K562 (cell line): Measurements from ENCODE around the gene PARD3. TPM values are rescaled to one million over a fixed set of nuclear protein-coding genes. Genes with fewer than 3 reads are reported as not detected.

Experiments used
- ATAC-seq: fragments of 200-7000 bp; cut with Tn5 transposase; 3 replicates; pipeline ENCODE4 v1.9.1; 2020; ENCODE audit warnings: moderate library complexity
- BruUV-seq: library from RNA; stranded (reverse); fragments of 400-500 nt; replicated peaks from 2 replicates; lab custom pipeline; 2021; lab: Mats Ljungman, UMichigan
- CTCF ChIA-PET: fragments of 300-600 bp; formaldehyde crosslinking; extraction: SDS; loops from one replicate; lab custom pipeline; 2021; ENCODE audit warnings: low intra/inter-chr PET ratio; lab: Yijun Ruan, JAX
- POLR2A ChIA-PET: fragments of 300-600, 350-650 bp; sonication (Branson Sonifier 250); formaldehyde crosslinking; extraction: SDS; loops from one replicate; lab custom pipeline; 2021; ENCODE audit warnings: antibody characterized with exemption, inconsistent platforms; lab: Yijun Ruan, JAX
- DNase-seq, 4 experiments: peaks; one replicate each; pipeline versions ENCODE4 v3.0.0 to v3.0.0-alpha.2; 2011 to 2018; ENCODE audit warnings: low spot score in 3 of 4, mixed read lengths in 3 of 4; ENCODE audit errors: extremely low read depth in 1 of 4
- FAIRE-seq: peaks from 2 replicates; lab custom pipeline; 2011; peaks lifted over from hg19 to GRCh38; lab: Jason Lieb, UNC
- H2AFZ ChIP-seq: 2 replicates; pipeline ENCODE4 v1.6.0; 2011; ENCODE audit warnings: low read depth, low read length, control low read depth, inconsistent platforms
- H3K27ac ChIP-seq: fragments of 200-600 bp; 3 replicates; pipeline ENCODE4 v1.8.0; 2011; ENCODE audit warnings: low read depth, mild to moderate bottlenecking, control low read depth, inconsistent platforms, low read length, moderate library complexity, mixed read lengths; ENCODE audit errors: extremely low read depth
- H3K27me3 ChIP-seq, 2 experiments: fragments of 300-600 bp in 1 of 2; 2 replicates in 1 of 2; 3 replicates in 1 of 2; pipeline versions ENCODE4 v1.6.0 to v1.8.0; 2011; ENCODE audit warnings: inconsistent platforms in 2 of 2, low read length in 2 of 2, mild to moderate bottlenecking in 1 of 2, mixed read lengths in 1 of 2, moderate library complexity in 1 of 2; ENCODE audit not compliant: control insufficient read depth in 2 of 2, insufficient read depth in 2 of 2
- H3K36me3 ChIP-seq: fragments of 300-600 bp; 3 replicates; pipeline ENCODE4 v1.8.0; 2011; ENCODE audit warnings: mild to moderate bottlenecking, low read length, inconsistent platforms; ENCODE audit not compliant: control insufficient read depth, insufficient read depth
- H3K4me1 ChIP-seq, 2 experiments: fragments of 200-600 bp in 1 of 2; replicated peaks in 1 of 2; 2 replicates in 1 of 2; 3 replicates in 1 of 2; pipeline versions ENCODE4 v1.5.1 to v1.8.0; 2011; ENCODE audit warnings: inconsistent platforms in 2 of 2, low read length in 2 of 2, mild to moderate bottlenecking in 1 of 2, mixed read lengths in 1 of 2, moderate library complexity in 1 of 2; ENCODE audit not compliant: control insufficient read depth in 2 of 2, insufficient read depth in 2 of 2
- H3K4me2 ChIP-seq: 2 replicates; pipeline ENCODE4 v1.6.1; 2011; ENCODE audit warnings: low read length, control low read depth, inconsistent platforms, mixed read lengths; ENCODE audit not compliant: insufficient read depth
- H3K4me3 ChIP-seq: fragments of 200-600 bp; sonication (generic), shearing (Covaris generic); 2 replicates; pipeline ENCODE4 v1.5.1; 2016; ENCODE audit warnings: control low read depth, inconsistent platforms
- H3K79me2 ChIP-seq: fragments of 200-600 bp; 3 replicates; pipeline ENCODE4 v1.8.0; 2011; ENCODE audit warnings: low read length, inconsistent platforms; ENCODE audit not compliant: control insufficient read depth, insufficient read depth
- H3K9ac ChIP-seq, 2 experiments: 2 replicates each; pipeline versions ENCODE4 v1.6.0 to v1.6.1; 2011; ENCODE audit warnings: low read depth in 2 of 2, low read length in 2 of 2, control low read depth in 1 of 2, inconsistent platforms in 1 of 2, mild to moderate bottlenecking in 1 of 2, mixed read lengths in 1 of 2; ENCODE audit not compliant: insufficient read depth in 1 of 2
- H3K9me1 ChIP-seq: one replicate; pipeline ENCODE4 v1.6.0; 2011; ENCODE audit warnings: inconsistent platforms, mild to moderate bottlenecking, low read length, moderate library complexity; ENCODE audit not compliant: control insufficient read depth, insufficient read depth
- H3K9me3 ChIP-seq: replicated peaks from 2 replicates; pipeline ENCODE4 v1.5.1; 2011; ENCODE audit warnings: low read depth, low read length, inconsistent platforms; ENCODE audit not compliant: control insufficient read depth, insufficient read depth
- H4K20me1 ChIP-seq: replicated peaks from 2 replicates; pipeline ENCODE4 v1.6.1; 2011; ENCODE audit warnings: low read length, inconsistent platforms, mixed read lengths; ENCODE audit not compliant: control insufficient read depth, insufficient read depth
- ATF7 ChIP-seq: fragments of 450-650 bp; IDR thresholded peaks from 2 replicates; pipeline ENCODE4 v1.7.1; 2014; ENCODE audit warnings: mild to moderate bottlenecking, moderate library complexity
- FOXM1 ChIP-seq, 2 experiments: fragments of 450-650 bp in 1 of 2; sonication (generic) in 1 of 2; formaldehyde crosslinking in 1 of 2; IDR thresholded peaks; 2 replicates each; pipeline versions ENCODE4 v1.6.1 to v1.9.0; 2017 to 2022; ENCODE audit warnings: low read depth in 2 of 2, mild to moderate bottlenecking in 2 of 2, missing genetic modification reagents in 1 of 2, moderate library complexity in 1 of 2
- FOXP4 ChIP-seq: sonication (generic); formaldehyde crosslinking; IDR thresholded peaks from 2 replicates; pipeline ENCODE4 v1.8.0; 2022; ENCODE audit warnings: mild to moderate bottlenecking, missing genetic modification reagents, borderline replicate concordance
- MECOM ChIP-seq: fragments of 250-450 bp; sonication (Bioruptor Pico); IDR thresholded peaks from 2 replicates; pipeline ENCODE4 v1.8.0; 2022; ENCODE audit warnings: inconsistent platforms
- MLX ChIP-seq, 2 experiments: fragments of 450-650 bp in 1 of 2; sonication (generic) in 1 of 2; formaldehyde crosslinking; conservative IDR thresholded peaks; 2 replicates each; pipeline versions ENCODE4 v1.4.0 to v1.8.1; 2020 to 2022; ENCODE audit warnings: mild to moderate bottlenecking in 1 of 2, missing genetic modification reagents in 1 of 2
- OTX1 ChIP-seq: fragments of 450-650 bp; formaldehyde crosslinking; IDR thresholded peaks from 2 replicates; pipeline ENCODE4 v1.4.0; 2022; ENCODE audit warnings: mild to moderate bottlenecking
- PTRF ChIP-seq: fragments of 450-650 bp; IDR thresholded peaks from 2 replicates; pipeline ENCODE4 v1.6.1; 2016; ENCODE audit warnings: mild to moderate bottlenecking, missing genetic modification characterization, missing compliant biosample characterization
- SNAPC5 ChIP-seq: fragments of 250-450 bp; sonication (Bioruptor Pico); IDR thresholded peaks from 2 replicates; pipeline ENCODE4 v1.8.0; 2021; ENCODE audit warnings: moderate library complexity, mild to moderate bottlenecking, inconsistent platforms
- YBX1 ChIP-seq: fragments of 450-650 bp; IDR thresholded peaks from 2 replicates; pipeline ENCODE4 v1.7.1; 2016; ENCODE audit warnings: mild to moderate bottlenecking
- ZNF644 ChIP-seq: fragments of 200-800 bp; sonication (Bioruptor generic); IDR thresholded peaks from 2 replicates; pipeline ENCODE4 v1.6.1; 2016; ENCODE audit warnings: low read depth, missing genetic modification characterization, missing compliant biosample characterization
- ZNF75A ChIP-seq: fragments of 450-650 bp; formaldehyde crosslinking; IDR thresholded peaks from 2 replicates; pipeline ENCODE4 v1.4.0; 2020; ENCODE audit warnings: mild to moderate bottlenecking
- WGBS: fragments of 100-300 bp; shearing (Covaris generic); methylation state at CpG from one replicate; pipeline ENCODE4 v1.1.6; 2016; ENCODE audit warnings: low coverage, mixed read lengths; ENCODE audit not compliant: insufficient coverage; ENCODE audit errors: missing lambda C conversion rate; 5-methylcytosine and 5-hydroxymethylcytosine counted together
- in situ Hi-C: fragments of 300-500 bp; cut with MboI; formaldehyde crosslinking; loops from 4 replicates; pipeline ENCODE4 v1.15.0; 2018; ENCODE audit warnings: inconsistent platforms, mixed read lengths
- intact Hi-C: fragments of 100-400 bp; cut with micrococcal nuclease; formaldehyde crosslinking; loops from 2 replicates; pipeline ENCODE4 v1.14.2; 2022
- polyA plus RNA-seq, 8 experiments: library from polyadenylated mRNA; depleted of rRNA in 4 of 8; stranded (reverse) in 5 of 8; unstranded in 3 of 8; fragments of >200 nt; fragmentation: Nextera tagmentation in 2 of 8; fragmentation: Illumina TruSeq in 1 of 8; extraction: Ambion mirVana in 2 of 8; extraction: Trizol in 1 of 8; gene quantifications; 2 replicates each; pipeline versions ENCODE4 v1.2.1 to v1.2.3, GENCODE V29; 2011 to 2014; ENCODE audit warnings: inconsistent platforms in 1 of 8, missing spikeins in 1 of 8
- total RNA-seq, 7 experiments: library from RNA; depleted of rRNA in 6 of 7; stranded (reverse); fragments of >200 nt in 6 of 7; fragmentation: Illumina TruSeq in 2 of 7; extraction: Trizol in 2 of 7; gene quantifications; 2 replicates each; pipeline versions ENCODE4 v1.2.1 to v1.2.3, GENCODE V29; 2011 to 2021; ENCODE audit warnings: low replicate concordance in 1 of 7

Gene PARD3
- total and polyA plus RNA-seq, 9 of the 15 experiments (the other 6 are each of a cell fraction or from before 2014, with no cell fraction given) = 2.7 to 11.7 (median 7.7) TPM

- ATAC-seq (no peak), FAIRE-seq (no peak), DNase-seq (no peak)
- Histone ChIP-seq H3K36me3 (no peaks in the 10 kb centered on the region), H4K20me1 (no peaks in the 10 kb centered on the region), H3K9me1 (no peaks in the 10 kb centered on the region), H3K27ac (no peak overlapping the region), H3K9ac (no peak overlapping the region), H3K4me3 (no peak overlapping the region), H3K4me2 (no peak overlapping the region), H2AFZ (no peak overlapping the region), H3K79me2 (no peaks in the 10 kb centered on the region), H3K9me3 (no peaks in the 10 kb centered on the region), H3K4me1 (no peaks in the 10 kb centered on the region), H3K27me3 (no peaks in the 10 kb centered on the region)
- in situ Hi-C loops = loop anchor here (25.0 kb wide), 1 partner anchor 1169 kb away; the partner anchor contains the start of gene NRP1
- POLR2A ChIA-PET = no interaction called here
- 31% methylated on average over 5 of the region's 5 CpGs for WGBS
- CTCF ChIA-PET = no interaction called here
- intact Hi-C loops = no loop called here
- no peak for TF ChIP-seq OTX1 (CRISPR knock-in tag)
- TF ChIP-seq FOXM1 (IDR thresholded peaks at IDR 0.05; ENCODE audit: low read depth) = no peak
- no peak for TF ChIP-seq FOXM1 (CRISPR knock-in tag; IDR thresholded peaks at IDR 0.05; ENCODE audit: low read depth)
- TF ChIP-seq PTRF (tag) = no peak
- no peak for TF ChIP-seq FOXP4
- TF ChIP-seq ZNF644 (tag) = no peak
- no peak for TF ChIP-seq ATF7
- TF ChIP-seq MECOM = no peak
- no peak for TF ChIP-seq SNAPC5 (CRISPR knock-in tag)
- no peak for TF ChIP-seq MLX (CRISPR knock-in tag; conservative IDR thresholded peaks at IDR 0.05)
- TF ChIP-seq YBX1 = no peak
- TF ChIP-seq ZNF75A (CRISPR knock-in tag) = no peak
- BruUV-seq = no TSS peak
Observed at GRCh38 chr10:34506786-34507185, 308.3 kb downstream of the PARD3 start.
